CD4-positive, alpha-beta T cell treated with Interleukin-6 for 4 hours (primary cell): Measurements from ENCODE around the gene PEAK3.

Experiments used
- DNase-seq: peaks from one replicate; pipeline ENCODE4 v3.0.0-alpha.2; 2020; ENCODE audit warnings: mixed read lengths

The PEAK3 gene

GRCh38 chr19:2315121-2315817 is 33.3 kb upstream of the PEAK3 start:
- DNase-seq, result no peak

GRCh38 chr19:2312820-2313501 is 31.0 kb upstream of the PEAK3 start:
- DNase-seq, result no peak

- no peak for DNase-seq
Observed at GRCh38 chr19:2311093-2311492, 29.1 kb upstream of the PEAK3 start.

- no peak for DNase-seq
Observed at GRCh38 chr19:2309734-2310362, 27.9 kb upstream of the PEAK3 start.

- no peak for DNase-seq
Observed at GRCh38 chr19:2308114-2308556, 26.2 kb upstream of the PEAK3 start, which contains the start of gene LINGO3. TSS of gene LINGO3 (minus strand) at chr19:2308154. CDS start at chr19:2291776, 16,378 bp downstream.

GRCh38 chr19:2307518-2308012 is 25.6 kb upstream of the PEAK3 start:
- no peak for DNase-seq

GRCh38 chr19:2306971-2307370 is 25.0 kb upstream of the PEAK3 start:
- DNase-seq, result no peak

GRCh38 chr19:2306281-2306806 is 24.4 kb upstream of the PEAK3 start:
- no peak for DNase-seq

GRCh38 chr19:2305452-2306280 is 23.7 kb upstream of the PEAK3 start:
- no peak for DNase-seq

- DNase-seq, result no peak
Observed at GRCh38 chr19:2303211-2303798, 21.3 kb upstream of the PEAK3 start.

GRCh38 chr19:2302319-2303210 is 20.6 kb upstream of the PEAK3 start:
- DNase-seq, result peak; percentile 23

- no peak for DNase-seq
Observed at GRCh38 chr19:2300533-2300932, 18.6 kb upstream of the PEAK3 start.

- no peak for DNase-seq
Observed at GRCh38 chr19:2296141-2296540, 14.2 kb upstream of the PEAK3 start.

- DNase-seq, result no peak
Observed at GRCh38 chr19:2294687-2295335, 12.8 kb upstream of the PEAK3 start.

GRCh38 chr19:2291185-2291751 is 9.3 kb upstream of the PEAK3 start:
- DNase-seq, result no peak

GRCh38 chr19:2290441-2291184 is 8.6 kb upstream of the PEAK3 start:
- peak; percentile 46 for DNase-seq

- peak; percentile 75 for DNase-seq
Observed at GRCh38 chr19:2289714-2290435, 7.9 kb upstream of the PEAK3 start.

- DNase-seq, result no peak
Observed at GRCh38 chr19:2288818-2289713, 7.1 kb upstream of the PEAK3 start.
